Spleen (tissue), 7 donors: Measurements from ENCODE around the gene NCOR2.

ENCODE experiments used
- CTCF ChIP-seq, 11 experiments: fragments of 200-600 bp in 7 of 11; fragments of 450-650 bp in 4 of 11; sonication (generic) in 4 of 11; IDR thresholded peaks in 8 of 11; conservative IDR thresholded peaks in 3 of 11; 1 replicate in 7 of 11; 2 replicates in 4 of 11; pipeline versions ENCODE4 v1.4.0 to v1.8.0; 2016 to 2021; ENCODE audit warnings: antibody characterized with exemption in 11 of 11, inconsistent platforms in 4 of 11, mild to moderate bottlenecking in 1 of 11
- POLR2A ChIP-seq, 3 donors: fragments of 450-650 bp; IDR thresholded peaks; one replicate each; pipeline ENCODE4 v1.5.1; 2017; ENCODE audit warnings: antibody characterized with exemption in 3 of 3, mild to moderate bottlenecking in 1 of 3
- donor health status: DM: no; HTN: no; CAD: no; lungs with moderate emphysema.
- donor health status: DM: no; HTN: no; CAD: no.
- donor health status: DM: no; HTN: no; CAD: no.

- TF ChIP-seq CTCF (IDR thresholded peaks at IDR 0.05 in 8 of 11, conservative IDR thresholded peaks at IDR 0.05 in 3 of 11) (no peak), POLR2A (IDR thresholded peaks at IDR 0.05) (no peak)
Measured at GRCh38 chr12:124525927-124526692, 41.3 kb downstream of the NCOR2 start.
